Measurements from ENCODE around the gene RBM15. TPM values are rescaled to one million over a fixed set of nuclear protein-coding genes. Genes with fewer than 3 reads are reported as not detected.

RBM15 gene, protein sequence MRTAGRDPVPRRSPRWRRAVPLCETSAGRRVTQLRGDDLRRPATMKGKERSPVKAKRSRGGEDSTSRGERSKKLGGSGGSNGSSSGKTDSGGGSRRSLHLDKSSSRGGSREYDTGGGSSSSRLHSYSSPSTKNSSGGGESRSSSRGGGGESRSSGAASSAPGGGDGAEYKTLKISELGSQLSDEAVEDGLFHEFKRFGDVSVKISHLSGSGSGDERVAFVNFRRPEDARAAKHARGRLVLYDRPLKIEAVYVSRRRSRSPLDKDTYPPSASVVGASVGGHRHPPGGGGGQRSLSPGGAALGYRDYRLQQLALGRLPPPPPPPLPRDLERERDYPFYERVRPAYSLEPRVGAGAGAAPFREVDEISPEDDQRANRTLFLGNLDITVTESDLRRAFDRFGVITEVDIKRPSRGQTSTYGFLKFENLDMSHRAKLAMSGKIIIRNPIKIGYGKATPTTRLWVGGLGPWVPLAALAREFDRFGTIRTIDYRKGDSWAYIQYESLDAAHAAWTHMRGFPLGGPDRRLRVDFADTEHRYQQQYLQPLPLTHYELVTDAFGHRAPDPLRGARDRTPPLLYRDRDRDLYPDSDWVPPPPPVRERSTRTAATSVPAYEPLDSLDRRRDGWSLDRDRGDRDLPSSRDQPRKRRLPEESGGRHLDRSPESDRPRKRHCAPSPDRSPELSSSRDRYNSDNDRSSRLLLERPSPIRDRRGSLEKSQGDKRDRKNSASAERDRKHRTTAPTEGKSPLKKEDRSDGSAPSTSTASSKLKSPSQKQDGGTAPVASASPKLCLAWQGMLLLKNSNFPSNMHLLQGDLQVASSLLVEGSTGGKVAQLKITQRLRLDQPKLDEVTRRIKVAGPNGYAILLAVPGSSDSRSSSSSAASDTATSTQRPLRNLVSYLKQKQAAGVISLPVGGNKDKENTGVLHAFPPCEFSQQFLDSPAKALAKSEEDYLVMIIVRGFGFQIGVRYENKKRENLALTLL
- 23.1 and 28.2 TPM in 2 replicates for total RNA-seq

GRCh38 chr1:110338886-110339406 lies at the start of gene RBM15:
TSS of gene RBM15 (plus strand) at chr1:110339377. CDS start at chr1:110339406, 29 bp downstream.
- TF ChIP-seq CTCF (IDR thresholded peaks at IDR 0.05; ENCODE audit: insufficient read depth, low read length, poor library complexity, severe bottlenecking) = no peak
- Histone ChIP-seq H3K27me3 (ENCODE audit: control insufficient read depth, insufficient read depth, low read length) (no peaks in the 10 kb centered on the region), H3K4me3 (ENCODE audit: low read depth, low read length) (peak within 1 kb of the TSS; percentile 83), H3K36me3 (ENCODE audit: control insufficient read depth, insufficient read depth, low read length) (no peaks in the 10 kb centered on the region)
- DNase-seq (ENCODE audit: low read depth) = peak; percentile 99

DNA sequence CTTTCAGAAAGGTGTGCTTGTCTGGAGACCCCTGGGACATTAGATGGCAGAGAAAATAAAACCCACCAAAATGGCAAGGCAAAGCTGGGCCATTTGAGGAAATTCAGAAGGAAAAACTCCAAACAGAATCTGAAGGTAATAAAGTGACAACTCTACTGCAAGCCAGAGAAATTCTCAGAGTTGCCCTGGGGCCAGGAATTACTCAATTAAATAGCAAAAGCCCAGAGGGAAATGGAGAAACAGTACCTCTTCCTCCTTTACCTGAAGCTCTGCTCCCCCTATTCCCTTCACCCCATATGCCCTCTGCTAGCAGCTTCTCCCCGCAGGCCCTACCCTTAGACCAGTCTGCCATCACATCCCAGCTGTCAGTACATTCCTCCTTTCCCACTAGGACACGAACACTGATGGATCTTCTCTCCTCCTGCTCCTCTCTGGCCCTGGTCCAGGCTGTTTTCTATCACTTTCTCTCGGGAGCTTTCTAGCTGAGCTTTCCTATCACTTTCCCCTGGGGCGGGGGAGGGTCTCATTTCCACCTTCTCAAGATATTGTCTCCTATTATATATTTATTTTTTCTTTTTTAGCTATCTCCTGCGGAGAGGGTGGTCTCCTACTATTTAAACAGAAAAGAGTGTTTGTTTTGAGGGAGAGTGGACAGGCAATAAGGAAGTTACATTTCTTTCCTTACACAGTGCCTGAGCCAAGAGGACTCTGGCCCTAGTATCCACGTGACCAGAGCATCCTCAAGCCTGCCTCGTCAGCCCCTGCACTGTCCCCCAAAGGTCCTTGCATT lies 47.7 kb upstream of the RBM15 start:
- Histone ChIP-seq H3K36me3 (ENCODE audit: control insufficient read depth, insufficient read depth, low read length) (no peaks in the 10 kb centered on the region), H3K4me3 (ENCODE audit: low read depth, low read length) (no peak overlapping the region), H3K27me3 (ENCODE audit: control insufficient read depth, insufficient read depth, low read length) (no peaks in the 10 kb centered on the region)
- no peak for TF ChIP-seq CTCF (IDR thresholded peaks at IDR 0.05; ENCODE audit: insufficient read depth, low read length, poor library complexity, severe bottlenecking)
- no peak for DNase-seq (ENCODE audit: low read depth)

DNA sequence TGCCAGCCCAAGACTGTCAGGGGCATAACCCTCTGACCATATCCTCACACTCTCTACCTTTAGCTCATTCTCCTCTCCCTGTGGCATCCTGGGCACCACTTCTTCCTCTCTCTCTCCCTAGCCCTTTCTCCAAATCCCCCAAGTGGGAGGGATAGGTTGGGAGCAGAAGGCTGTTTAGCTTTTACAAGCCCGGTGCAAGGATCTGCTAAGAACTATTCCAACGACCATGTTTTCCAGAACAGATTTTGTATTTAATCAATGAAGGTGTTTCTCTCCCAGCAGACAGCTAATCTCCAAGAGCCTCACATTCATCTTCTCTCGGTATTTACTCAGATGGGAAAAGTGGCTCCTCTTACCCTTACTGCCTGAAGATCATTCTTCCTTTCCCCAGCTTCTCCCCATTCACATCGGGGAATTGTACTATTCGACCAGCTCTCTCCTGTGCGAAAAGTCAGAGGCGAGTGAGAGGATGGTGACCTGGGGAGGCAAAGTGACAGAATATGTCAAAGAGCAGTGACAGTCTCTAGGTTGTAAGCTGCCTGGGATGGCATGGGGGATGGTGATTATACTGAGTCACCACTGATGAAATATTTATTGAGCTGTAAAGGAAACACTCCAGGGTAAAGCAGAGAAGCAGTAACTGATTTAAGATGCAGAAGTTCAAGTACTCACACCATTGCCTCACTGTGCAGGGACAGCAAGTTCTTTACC lies 47.0 kb upstream of the RBM15 start:
- H3K4me3 ChIP-seq (ENCODE audit: low read depth, low read length) = no peak overlapping the region
- DNase-seq (ENCODE audit: low read depth) = no peak
- no peak for TF ChIP-seq CTCF (IDR thresholded peaks at IDR 0.05; ENCODE audit: insufficient read depth, low read length, poor library complexity, severe bottlenecking)
- no peaks in the 10 kb centered on the region for H3K27me3 ChIP-seq (ENCODE audit: control insufficient read depth, insufficient read depth, low read length)
- no peaks in the 10 kb centered on the region for H3K36me3 ChIP-seq (ENCODE audit: control insufficient read depth, insufficient read depth, low read length)

DNA sequence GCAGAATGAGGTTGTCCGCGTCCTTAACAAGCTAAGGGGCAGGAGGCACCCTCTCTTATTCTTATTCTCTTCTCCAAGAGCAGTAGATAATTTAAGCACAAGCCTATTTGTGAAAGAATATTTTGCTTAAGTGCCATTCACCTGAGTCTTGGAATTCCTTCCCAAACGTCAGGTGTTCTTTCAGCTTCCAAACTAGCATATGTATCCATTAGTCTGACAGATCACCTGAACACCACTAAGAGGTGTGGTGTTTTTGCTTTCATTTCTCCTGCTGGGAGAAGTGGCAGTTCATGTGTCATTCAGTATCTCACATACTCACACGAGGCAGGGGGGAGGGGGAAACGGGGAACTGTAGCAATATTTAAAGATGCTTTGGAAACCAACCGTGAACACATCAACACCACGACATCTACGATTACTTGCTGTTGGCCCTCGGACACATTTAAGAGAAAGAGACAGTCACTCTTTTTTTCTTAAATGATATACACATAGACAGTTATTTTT lies 45.5 kb upstream of the RBM15 start:
- no peak for TF ChIP-seq CTCF (IDR thresholded peaks at IDR 0.05; ENCODE audit: insufficient read depth, low read length, poor library complexity, severe bottlenecking)
- H3K27me3 ChIP-seq (ENCODE audit: control insufficient read depth, insufficient read depth, low read length) = no peaks in the 10 kb centered on the region
- no peaks in the 10 kb centered on the region for H3K36me3 ChIP-seq (ENCODE audit: control insufficient read depth, insufficient read depth, low read length)
- no peak for DNase-seq (ENCODE audit: low read depth)
- H3K4me3 ChIP-seq (ENCODE audit: low read depth, low read length) = no peak overlapping the region

GRCh38 chr1:110294308-110294707 lies 44.9 kb upstream of the RBM15 start:
- Histone ChIP-seq H3K27me3 (ENCODE audit: control insufficient read depth, insufficient read depth, low read length) (no peaks in the 10 kb centered on the region), H3K36me3 (ENCODE audit: control insufficient read depth, insufficient read depth, low read length) (no peaks in the 10 kb centered on the region), H3K4me3 (ENCODE audit: low read depth, low read length) (no peak overlapping the region)
- no peak for TF ChIP-seq CTCF (IDR thresholded peaks at IDR 0.05; ENCODE audit: insufficient read depth, low read length, poor library complexity, severe bottlenecking)
- no peak for DNase-seq (ENCODE audit: low read depth)
